Measurements from ENCODE around the gene ANKRD63. TPM values are rescaled to one million over a fixed set of nuclear protein-coding genes. Genes with fewer than 3 reads are reported as not detected.

The ANKRD63 gene
- not detected in 2 replicates for polyA plus RNA-seq (2012; rRNA removed)
- not detected in 2 replicates for polyA plus RNA-seq (2012; cell fraction: cytosol; rRNA removed)
- not detected in 2 replicates for polyA plus RNA-seq (2012; cell fraction: nucleus; rRNA removed)

GRCh38 chr15:40282869-40283614, at the start of gene ANKRD63:
TSS of gene ANKRD63 (minus strand) at chr15:40283064. CDS start at chr15:40282586, 478 bp downstream.
- H3F3A ChIP-seq (replicated peaks; ENCODE audit: insufficient read depth): peaks cover 13% of the 10 kb centered on the region
- H3K27ac ChIP-seq (ENCODE audit: low read depth in 2 of 2, low read length in 1 of 2): no peak within 1 kb of the TSS
- POLR2A ChIA-PET: no interaction called here
- CTCF ChIA-PET: interaction anchor here (0.5 to 66.3 kb wide), 10 partner anchors 7 to 244 kb away, joined by 3 to 2194 read pairs (median 5); partner anchors contain the start of genes CCDC9B, DISP2, INAFM2 and IVD
- H3K9ac ChIP-seq: no peak within 1 kb of the TSS
- H3K4me2 ChIP-seq: peak within 1 kb of the TSS; percentile 84
- H2AFZ ChIP-seq (ENCODE audit: low read depth): peak within 1 kb of the TSS; percentile 51
- TF ChIP-seq RFX5 (IDR thresholded peaks at IDR 0.05; ENCODE audit: low read length) (no peak), NRF1 (IDR thresholded peaks at IDR 0.05; ENCODE audit: low read depth, low read length) (no peak)
- TF ChIP-seq, protein P1, sequence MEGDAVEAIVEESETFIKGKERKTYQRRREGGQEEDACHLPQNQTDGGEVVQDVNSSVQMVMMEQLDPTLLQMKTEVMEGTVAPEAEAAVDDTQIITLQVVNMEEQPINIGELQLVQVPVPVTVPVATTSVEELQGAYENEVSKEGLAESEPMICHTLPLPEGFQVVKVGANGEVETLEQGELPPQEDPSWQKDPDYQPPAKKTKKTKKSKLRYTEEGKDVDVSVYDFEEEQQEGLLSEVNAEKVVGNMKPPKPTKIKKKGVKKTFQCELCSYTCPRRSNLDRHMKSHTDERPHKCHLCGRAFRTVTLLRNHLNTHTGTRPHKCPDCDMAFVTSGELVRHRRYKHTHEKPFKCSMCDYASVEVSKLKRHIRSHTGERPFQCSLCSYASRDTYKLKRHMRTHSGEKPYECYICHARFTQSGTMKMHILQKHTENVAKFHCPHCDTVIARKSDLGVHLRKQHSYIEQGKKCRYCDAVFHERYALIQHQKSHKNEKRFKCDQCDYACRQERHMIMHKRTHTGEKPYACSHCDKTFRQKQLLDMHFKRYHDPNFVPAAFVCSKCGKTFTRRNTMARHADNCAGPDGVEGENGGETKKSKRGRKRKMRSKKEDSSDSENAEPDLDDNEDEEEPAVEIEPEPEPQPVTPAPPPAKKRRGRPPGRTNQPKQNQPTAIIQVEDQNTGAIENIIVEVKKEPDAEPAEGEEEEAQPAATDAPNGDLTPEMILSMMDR (IDR thresholded peaks at IDR 0.05): no peak
- TF ChIP-seq, protein P2, sequence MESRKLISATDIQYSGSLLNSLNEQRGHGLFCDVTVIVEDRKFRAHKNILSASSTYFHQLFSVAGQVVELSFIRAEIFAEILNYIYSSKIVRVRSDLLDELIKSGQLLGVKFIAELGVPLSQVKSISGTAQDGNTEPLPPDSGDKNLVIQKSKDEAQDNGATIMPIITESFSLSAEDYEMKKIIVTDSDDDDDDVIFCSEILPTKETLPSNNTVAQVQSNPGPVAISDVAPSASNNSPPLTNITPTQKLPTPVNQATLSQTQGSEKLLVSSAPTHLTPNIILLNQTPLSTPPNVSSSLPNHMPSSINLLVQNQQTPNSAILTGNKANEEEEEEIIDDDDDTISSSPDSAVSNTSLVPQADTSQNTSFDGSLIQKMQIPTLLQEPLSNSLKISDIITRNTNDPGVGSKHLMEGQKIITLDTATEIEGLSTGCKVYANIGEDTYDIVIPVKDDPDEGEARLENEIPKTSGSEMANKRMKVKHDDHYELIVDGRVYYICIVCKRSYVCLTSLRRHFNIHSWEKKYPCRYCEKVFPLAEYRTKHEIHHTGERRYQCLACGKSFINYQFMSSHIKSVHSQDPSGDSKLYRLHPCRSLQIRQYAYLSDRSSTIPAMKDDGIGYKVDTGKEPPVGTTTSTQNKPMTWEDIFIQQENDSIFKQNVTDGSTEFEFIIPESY (IDR thresholded peaks at IDR 0.05; ENCODE audit: borderline replicate concordance, low read depth): no peak
- peaks cover 18% of the 10 kb centered on the region for H3K27me3 ChIP-seq (ENCODE audit: insufficient read depth)
- no peaks in the 10 kb centered on the region for H3K79me2 ChIP-seq (ENCODE audit: insufficient read depth)
- no peaks in the 10 kb centered on the region for H3K36me3 ChIP-seq (replicated peaks in 1 of 2; ENCODE audit: control insufficient read depth in 1 of 2, insufficient read depth in 2 of 2, low read length in 1 of 2)
- peak; percentile 81 for DNase-seq
- H3K9me3 ChIP-seq: no peaks in the 10 kb centered on the region
- peak within 1 kb of the TSS; percentile 46; a peak in 3 of 4 replicates for H3K4me3 ChIP-seq (ENCODE audit: low read depth in 2 of 2, low read length in 1 of 2)
- WGBS (ENCODE audit: low lambda C conversion rate): 14% methylated on average over 46 of the region's 76 CpGs
- no peaks in the 10 kb centered on the region for H3K9me2 ChIP-seq
- peaks cover 6 to 22% of the 10 kb centered on the region in 2 experiments; a peak in 3 of 4 replicates for H3K4me1 ChIP-seq (ENCODE audit: control insufficient read depth in 1 of 2, insufficient read depth in 2 of 2, low read depth in 1 of 2, low read length in 1 of 2)
- no peaks in the 10 kb centered on the region for H4K20me1 ChIP-seq (ENCODE audit: insufficient read depth)

DNA sequence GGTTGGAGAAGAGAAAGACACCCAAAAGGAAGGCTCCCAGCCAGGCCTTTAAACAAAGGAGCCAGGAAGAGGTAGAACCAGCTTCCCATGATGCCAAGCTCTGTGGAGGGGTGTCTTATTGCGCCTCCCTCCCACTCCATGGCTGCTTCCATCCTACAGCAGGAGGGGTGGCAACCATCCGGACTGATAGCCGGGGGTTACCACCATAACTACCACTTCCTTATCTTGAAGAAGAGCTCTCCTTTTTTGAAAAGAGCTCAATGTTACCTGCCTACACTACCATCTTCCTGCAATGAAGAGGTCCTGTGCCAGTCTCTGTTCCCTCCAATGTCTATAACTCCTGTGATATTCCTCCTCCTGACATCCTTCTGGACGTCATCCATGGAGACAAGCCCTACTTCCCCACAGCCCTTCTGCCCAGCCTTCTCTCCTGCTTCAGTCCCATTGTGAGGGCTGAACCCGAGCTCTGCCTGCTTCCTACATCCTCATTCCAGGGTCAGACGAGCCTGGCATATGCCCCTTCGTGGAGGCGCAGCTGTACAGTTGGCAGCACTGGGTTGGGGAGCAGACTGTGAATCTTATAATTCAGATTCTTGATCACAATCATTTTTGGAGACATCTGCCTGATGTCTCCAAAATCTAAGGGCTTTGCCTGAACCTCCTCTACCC, 49.4 kb upstream of the ANKRD63 start:
- H3K36me3 ChIP-seq (replicated peaks in 1 of 2; ENCODE audit: control insufficient read depth in 1 of 2, insufficient read depth in 2 of 2, low read length in 1 of 2): peaks cover 18 to 26% of the 10 kb centered on the region in 2 experiments
- 88% methylated on average over 8 of the region's 8 CpGs for WGBS (ENCODE audit: low lambda C conversion rate)
- H3K79me2 ChIP-seq (ENCODE audit: insufficient read depth): peaks cover 13% of the 10 kb centered on the region; the same call in 1 of the 2 replicates
- no peak overlapping the region for H3K9ac ChIP-seq
- TF ChIP-seq RCOR1 (IDR thresholded peaks at IDR 0.05; ENCODE audit: low read length) (no peak), NFIC (IDR thresholded peaks at IDR 0.05; ENCODE audit: borderline replicate concordance) (no peak), MXI1 (IDR thresholded peaks at IDR 0.05; ENCODE audit: low read depth, low read length) (no peak), FOXJ3 (CRISPR knock-in tag; IDR thresholded peaks at IDR 0.05) (no peak), ELF1 (IDR thresholded peaks at IDR 0.05) (no peak), YY1 (IDR thresholded peaks at IDR 0.05; ENCODE audit: low read depth) (no peak), JUND (IDR thresholded peaks at IDR 0.05) (no peak), TEAD4 (IDR thresholded peaks at IDR 0.05; ENCODE audit: borderline replicate concordance, insufficient read depth) (no peak), GABPA (IDR thresholded peaks at IDR 0.05; ENCODE audit: low read depth) (no peak), RAD21 (IDR thresholded peaks at IDR 0.05; ENCODE audit: low read length) (no peak), NRF1 (IDR thresholded peaks at IDR 0.05; ENCODE audit: low read depth, low read length) (no peak), SIN3A (IDR thresholded peaks at IDR 0.05; ENCODE audit: borderline replicate concordance, low read depth, low read length) (no peak)
- TF ChIP-seq, protein P3, sequence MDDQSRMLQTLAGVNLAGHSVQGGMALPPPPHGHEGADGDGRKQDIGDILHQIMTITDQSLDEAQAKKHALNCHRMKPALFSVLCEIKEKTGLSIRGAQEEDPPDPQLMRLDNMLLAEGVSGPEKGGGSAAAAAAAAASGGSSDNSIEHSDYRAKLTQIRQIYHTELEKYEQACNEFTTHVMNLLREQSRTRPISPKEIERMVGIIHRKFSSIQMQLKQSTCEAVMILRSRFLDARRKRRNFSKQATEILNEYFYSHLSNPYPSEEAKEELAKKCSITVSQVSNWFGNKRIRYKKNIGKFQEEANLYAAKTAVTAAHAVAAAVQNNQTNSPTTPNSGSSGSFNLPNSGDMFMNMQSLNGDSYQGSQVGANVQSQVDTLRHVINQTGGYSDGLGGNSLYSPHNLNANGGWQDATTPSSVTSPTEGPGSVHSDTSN (IDR thresholded peaks at IDR 0.05): no peak
- TF ChIP-seq, protein P2 (IDR thresholded peaks at IDR 0.05; ENCODE audit: borderline replicate concordance, low read depth): no peak
- H3K27me3 ChIP-seq (ENCODE audit: insufficient read depth): no peaks in the 10 kb centered on the region
- no peaks in the 10 kb centered on the region for H3K9me3 ChIP-seq
- no peak overlapping the region for H2AFZ ChIP-seq (ENCODE audit: low read depth)
- H3K4me3 ChIP-seq (ENCODE audit: low read depth in 2 of 2, low read length in 1 of 2): no peak overlapping the region
- H3K27ac ChIP-seq (ENCODE audit: low read depth in 2 of 2, low read length in 1 of 2): no peak overlapping the region
- peaks cover 19 to 30% of the 10 kb centered on the region in 2 experiments; a peak in 3 of 4 replicates for H3K4me1 ChIP-seq (ENCODE audit: control insufficient read depth in 1 of 2, insufficient read depth in 2 of 2, low read depth in 1 of 2, low read length in 1 of 2)
- H3F3A ChIP-seq (replicated peaks; ENCODE audit: insufficient read depth): peaks cover 27% of the 10 kb centered on the region
- no peak overlapping the region for H3K4me2 ChIP-seq
- H4K20me1 ChIP-seq (ENCODE audit: insufficient read depth): no peaks in the 10 kb centered on the region
- no peak for DNase-seq
- H3K9me2 ChIP-seq: no peaks in the 10 kb centered on the region
- CTCF ChIA-PET: interaction anchor here (1.5 to 70.6 kb wide), 5 partner anchors 9 to 115 kb away, joined by 5 to 2194 read pairs (median 184); partner anchors contain the start of genes ANKRD63, CCDC9B, DISP2 and INAFM2
- POLR2A ChIA-PET: interaction anchor here (1.6 kb wide), 1 partner anchor 9 kb away, joined by 4 read pairs; the partner anchor contains the start of gene CCDC9B

Measured in SK-N-SH (cell line).